SK-N-SH (cell line): Measurements from ENCODE around the gene EHD3.

Source experiments
- CTCF ChIP-seq: fragments of 200-600 bp; sonication (generic); IDR thresholded peaks from 2 replicates; pipeline ENCODE4 v1.6.1; 2017; ENCODE audit warnings: antibody characterized with exemption, mild to moderate bottlenecking, moderate library complexity
- NFIC ChIP-seq: IDR thresholded peaks from 2 replicates; pipeline ENCODE4 v1.4.0; 2012; ENCODE audit warnings: borderline replicate concordance

- no peak for TF ChIP-seq NFIC
- no peak for TF ChIP-seq CTCF
Observed at GRCh38 chr2:31275976-31276375, 42.0 kb downstream of the EHD3 start.
